ENCODE measurements around the gene TLX2.

DNA sequence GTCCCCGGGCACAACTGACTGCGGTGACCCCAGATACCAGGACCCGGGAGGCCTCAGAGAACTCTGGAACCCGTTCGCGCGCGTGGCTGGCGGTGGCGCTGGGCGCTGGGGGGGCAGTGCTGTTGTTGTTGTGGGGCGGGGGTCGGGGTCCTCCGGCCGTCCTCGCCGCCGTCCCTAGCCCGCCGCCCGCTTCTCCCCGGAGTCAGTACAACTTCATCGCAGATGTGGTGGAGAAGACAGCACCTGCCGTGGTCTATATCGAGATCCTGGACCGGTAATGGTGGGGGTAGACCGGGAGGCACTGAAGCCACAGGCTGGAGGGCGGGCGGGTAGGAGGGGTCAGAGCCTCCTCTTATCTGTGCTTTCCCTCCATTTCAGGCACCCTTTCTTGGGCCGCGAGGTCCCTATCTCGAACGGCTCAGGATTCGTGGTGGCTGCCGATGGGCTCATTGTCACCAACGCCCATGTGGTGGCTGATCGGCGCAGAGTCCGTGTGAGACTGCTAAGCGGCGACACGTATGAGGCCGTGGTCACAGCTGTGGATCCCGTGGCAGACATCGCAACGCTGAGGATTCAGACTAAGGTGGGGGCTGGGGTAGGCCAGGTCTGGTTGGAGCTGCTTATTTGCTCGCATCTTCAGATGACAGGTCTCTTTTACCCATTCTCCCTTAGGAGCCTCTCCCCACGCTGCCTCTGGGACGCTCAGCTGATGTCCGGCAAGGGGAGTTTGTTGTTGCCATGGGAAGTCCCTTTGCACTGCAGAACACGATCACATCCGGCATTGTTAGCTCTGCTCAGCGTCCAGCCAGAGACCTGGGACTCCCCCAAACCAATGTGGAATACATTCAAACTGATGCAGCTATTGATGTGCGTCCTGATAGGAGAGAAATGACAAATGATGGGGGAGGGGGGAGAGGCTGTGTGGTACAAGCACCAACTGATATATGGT lies 16.3 kb downstream of the TLX2 start:
- no peak for TF ChIP-seq POLR2A (IDR thresholded peaks at IDR 0.05; ENCODE audit: low read length)
- no peak for TF ChIP-seq MAZ (IDR thresholded peaks at IDR 0.05; ENCODE audit: borderline replicate concordance, low read depth, low read length)
- TF ChIP-seq, protein P1, sequence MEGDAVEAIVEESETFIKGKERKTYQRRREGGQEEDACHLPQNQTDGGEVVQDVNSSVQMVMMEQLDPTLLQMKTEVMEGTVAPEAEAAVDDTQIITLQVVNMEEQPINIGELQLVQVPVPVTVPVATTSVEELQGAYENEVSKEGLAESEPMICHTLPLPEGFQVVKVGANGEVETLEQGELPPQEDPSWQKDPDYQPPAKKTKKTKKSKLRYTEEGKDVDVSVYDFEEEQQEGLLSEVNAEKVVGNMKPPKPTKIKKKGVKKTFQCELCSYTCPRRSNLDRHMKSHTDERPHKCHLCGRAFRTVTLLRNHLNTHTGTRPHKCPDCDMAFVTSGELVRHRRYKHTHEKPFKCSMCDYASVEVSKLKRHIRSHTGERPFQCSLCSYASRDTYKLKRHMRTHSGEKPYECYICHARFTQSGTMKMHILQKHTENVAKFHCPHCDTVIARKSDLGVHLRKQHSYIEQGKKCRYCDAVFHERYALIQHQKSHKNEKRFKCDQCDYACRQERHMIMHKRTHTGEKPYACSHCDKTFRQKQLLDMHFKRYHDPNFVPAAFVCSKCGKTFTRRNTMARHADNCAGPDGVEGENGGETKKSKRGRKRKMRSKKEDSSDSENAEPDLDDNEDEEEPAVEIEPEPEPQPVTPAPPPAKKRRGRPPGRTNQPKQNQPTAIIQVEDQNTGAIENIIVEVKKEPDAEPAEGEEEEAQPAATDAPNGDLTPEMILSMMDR (IDR thresholded peaks at IDR 0.05): no peak
- TF ChIP-seq SREBF2 (IDR thresholded peaks at IDR 0.05): no peak
- TF ChIP-seq NFE2L2 (conservative IDR thresholded peaks at IDR 0.05; ENCODE audit: low read length): no peak
- TF ChIP-seq HDAC2 (IDR thresholded peaks at IDR 0.05): no peak
- TF ChIP-seq JUNB (IDR thresholded peaks at IDR 0.05): no peak
- no peak for TF ChIP-seq MAFK (IDR thresholded peaks at IDR 0.05; ENCODE audit: partially characterized antibody)
- TF ChIP-seq SMC3 (IDR thresholded peaks at IDR 0.05): no peak
- no peak for TF ChIP-seq ATOH8 (CRISPR knock-in tag; IDR thresholded peaks at IDR 0.05; ENCODE audit: low read depth)
- no peak for TF ChIP-seq BCL3 (IDR thresholded peaks at IDR 0.05)
- TF ChIP-seq NR3C1 (IDR thresholded peaks at IDR 0.05): no peak
- no peak for TF ChIP-seq CHD2 (IDR thresholded peaks at IDR 0.05; ENCODE audit: low read length, partially characterized antibody)
- TF ChIP-seq, protein P2, sequence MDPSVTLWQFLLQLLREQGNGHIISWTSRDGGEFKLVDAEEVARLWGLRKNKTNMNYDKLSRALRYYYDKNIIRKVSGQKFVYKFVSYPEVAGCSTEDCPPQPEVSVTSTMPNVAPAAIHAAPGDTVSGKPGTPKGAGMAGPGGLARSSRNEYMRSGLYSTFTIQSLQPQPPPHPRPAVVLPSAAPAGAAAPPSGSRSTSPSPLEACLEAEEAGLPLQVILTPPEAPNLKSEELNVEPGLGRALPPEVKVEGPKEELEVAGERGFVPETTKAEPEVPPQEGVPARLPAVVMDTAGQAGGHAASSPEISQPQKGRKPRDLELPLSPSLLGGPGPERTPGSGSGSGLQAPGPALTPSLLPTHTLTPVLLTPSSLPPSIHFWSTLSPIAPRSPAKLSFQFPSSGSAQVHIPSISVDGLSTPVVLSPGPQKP (IDR thresholded peaks at IDR 0.05; ENCODE audit: low read depth, low read length): no peak

Measured in A549 (cell line).